Liver (tissue), 3 donors: ENCODE measurements around the gene CXCR3.

ENCODE experiments used
- CTCF ChIP-seq: fragments of 150-350 bp; IDR thresholded peaks from 2 replicates; pipeline ENCODE4 v1.5.1; 2017; ENCODE audit warnings: improper control_type of control experiment, low read depth, low read length; ENCODE audit not compliant: missing input control
- MAX ChIP-seq: IDR thresholded peaks from 2 replicates; pipeline ENCODE4 v1.6.1; 2016; ENCODE audit warnings: antibody characterized with exemption
- SP1 ChIP-seq: IDR thresholded peaks from 2 replicates; pipeline ENCODE4 v1.6.1; 2018; ENCODE audit warnings: antibody characterized with exemption, mild to moderate bottlenecking
- donor health status: healthy.
- donor health status: healthy.

- no peak for TF ChIP-seq MAX
- no peak for TF ChIP-seq CTCF
- TF ChIP-seq SP1: no peak
Observed at GRCh38 chrX:71618787-71619186, 476 bp upstream of the CXCR3 start.
